MM.1S (cell line): Measurements from ENCODE around the gene CTBP1.

Experiments
- DNase-seq: peaks from one replicate; pipeline ENCODE4 v3.0.0-alpha.2; 2015
- H2AFZ ChIP-seq: fragments of 300-600 bp; sonication (generic); 2 replicates; pipeline ENCODE4 v1.6.0; 2016; ENCODE audit warnings: antibody characterized with exemption, low read length
- H3F3A ChIP-seq: fragments of 300-600 bp; sonication (generic); 2 replicates; pipeline ENCODE4 v1.6.1; 2016; ENCODE audit warnings: mild to moderate bottlenecking, antibody characterized with exemption, low read length, moderate library complexity, mixed read lengths; ENCODE audit not compliant: insufficient read depth
- H3K27ac ChIP-seq: fragments of 300-600 bp; sonication (generic); 2 replicates; pipeline ENCODE4 v1.5.1; 2016; ENCODE audit warnings: mild to moderate bottlenecking, low read length
- H3K27me3 ChIP-seq: fragments of 300-600 bp; sonication (generic); replicated peaks from 2 replicates; pipeline ENCODE4 v1.6.0; 2016; ENCODE audit warnings: low read length; ENCODE audit not compliant: insufficient read depth
- H3K36me3 ChIP-seq: fragments of 300-600 bp; sonication (generic); replicated peaks from 2 replicates; pipeline ENCODE4 v1.6.1; 2016; ENCODE audit warnings: mild to moderate bottlenecking, low read length, mixed read lengths; ENCODE audit not compliant: insufficient read depth
- H3K4me1 ChIP-seq: fragments of 300-600 bp; sonication (generic); 2 replicates; pipeline ENCODE4 v1.6.1; 2016; ENCODE audit warnings: low read length, mixed read lengths
- H3K4me2 ChIP-seq: fragments of 300-600 bp; sonication (generic); 2 replicates; pipeline ENCODE4 v1.6.0; 2016; ENCODE audit warnings: low read depth, low read length
- H3K4me3 ChIP-seq: fragments of 300-600 bp; sonication (generic); 2 replicates; pipeline ENCODE4 v1.5.1; 2016; ENCODE audit warnings: low read length, mixed read lengths
- H3K79me2 ChIP-seq: fragments of 300-600 bp; sonication (generic); 2 replicates; pipeline ENCODE4 v1.6.1; 2016; ENCODE audit warnings: mixed run types, low read length, mixed read lengths
- H3K9ac ChIP-seq: fragments of 300-600 bp; sonication (generic); 2 replicates; pipeline ENCODE4 v1.6.1; 2016; ENCODE audit warnings: low read length, mixed read lengths
- H3K9me2 ChIP-seq: fragments of 300-600 bp; sonication (generic); replicated peaks from 2 replicates; pipeline ENCODE4 v1.6.1; 2016; ENCODE audit warnings: mild to moderate bottlenecking, low read length, mixed read lengths; ENCODE audit not compliant: insufficient read depth
- H3K9me3 ChIP-seq: fragments of 300-600 bp; sonication (generic); replicated peaks from 2 replicates; pipeline ENCODE4 v1.6.1; 2016; ENCODE audit warnings: mild to moderate bottlenecking, low read length, mixed read lengths; ENCODE audit not compliant: insufficient read depth
- H4K20me1 ChIP-seq: fragments of 300-600 bp; sonication (generic); 2 replicates; pipeline ENCODE4 v1.6.1; 2016; ENCODE audit warnings: mild to moderate bottlenecking, low read length, moderate library complexity, mixed read lengths; ENCODE audit not compliant: insufficient read depth
- EZH2 ChIP-seq: fragments of 300-600 bp; sonication (generic); optimal IDR thresholded peaks from 2 replicates; pipeline ENCODE3; 2017; ENCODE audit warnings: low read depth, mild to moderate bottlenecking, antibody characterized with exemption, low read length, mixed read lengths
- EZH2phosphoT487 ChIP-seq: fragments of 300-600 bp; sonication (generic); IDR thresholded peaks from 2 replicates; pipeline ENCODE4 v1.6.1; 2018; ENCODE audit warnings: antibody characterized with exemption, low read length
- TF ChIP-seq, protein P1 (sequence below): fragments of 300-600 bp; sonication (generic); IDR thresholded peaks from 2 replicates; pipeline ENCODE4 v1.5.1; 2016; ENCODE audit warnings: antibody characterized with exemption, low read length, mixed read lengths

Gene CTBP1

DNA sequence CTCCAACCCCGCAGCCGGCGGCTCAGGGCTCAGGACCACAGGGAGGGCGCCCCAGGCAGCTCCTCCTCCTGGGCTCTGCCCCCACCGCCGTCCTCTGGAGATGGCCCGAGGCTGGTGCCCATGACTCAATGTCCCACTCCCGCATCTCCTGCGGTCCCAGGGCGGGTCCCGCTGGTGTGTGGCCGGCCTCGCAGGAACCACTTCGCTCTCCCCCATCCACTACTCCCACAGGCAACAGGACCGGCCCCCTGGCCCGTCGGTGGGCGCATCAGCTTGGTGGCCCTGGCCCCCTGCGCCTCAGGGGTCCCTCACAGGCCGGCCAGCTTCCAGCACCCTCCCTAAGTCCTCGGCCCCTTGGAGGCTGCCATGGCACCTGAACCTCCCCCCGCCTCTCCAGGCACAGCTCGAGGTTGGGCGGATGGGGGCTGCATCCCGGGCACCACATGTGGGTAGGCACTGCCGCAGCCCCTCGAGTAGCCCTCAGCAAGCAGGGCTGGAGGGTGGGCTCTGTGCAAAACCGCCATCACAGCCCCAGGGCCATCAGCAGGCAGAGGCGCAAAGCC, 53.7 kb downstream of the CTBP1 start:
- DNase-seq: no peak
- Histone ChIP-seq H3K27ac (no peak overlapping the region), H3K36me3 (no peaks in the 10 kb centered on the region), H2AFZ (no peak overlapping the region), H3K9me3 (no peaks in the 10 kb centered on the region), H4K20me1 (no peaks in the 10 kb centered on the region), H3F3A (no peaks in the 10 kb centered on the region), H3K79me2 (peaks cover 8% of the 10 kb centered on the region), H3K9me2 (no peaks in the 10 kb centered on the region), H3K4me1 (no peaks in the 10 kb centered on the region), H3K4me3 (no peak overlapping the region), H3K27me3 (no peaks in the 10 kb centered on the region), H3K4me2 (no peak overlapping the region), H3K9ac (no peak overlapping the region)
- TF ChIP-seq EZH2 (no peak), EZH2phosphoT487 (no peak)
- TF ChIP-seq, protein P1, sequence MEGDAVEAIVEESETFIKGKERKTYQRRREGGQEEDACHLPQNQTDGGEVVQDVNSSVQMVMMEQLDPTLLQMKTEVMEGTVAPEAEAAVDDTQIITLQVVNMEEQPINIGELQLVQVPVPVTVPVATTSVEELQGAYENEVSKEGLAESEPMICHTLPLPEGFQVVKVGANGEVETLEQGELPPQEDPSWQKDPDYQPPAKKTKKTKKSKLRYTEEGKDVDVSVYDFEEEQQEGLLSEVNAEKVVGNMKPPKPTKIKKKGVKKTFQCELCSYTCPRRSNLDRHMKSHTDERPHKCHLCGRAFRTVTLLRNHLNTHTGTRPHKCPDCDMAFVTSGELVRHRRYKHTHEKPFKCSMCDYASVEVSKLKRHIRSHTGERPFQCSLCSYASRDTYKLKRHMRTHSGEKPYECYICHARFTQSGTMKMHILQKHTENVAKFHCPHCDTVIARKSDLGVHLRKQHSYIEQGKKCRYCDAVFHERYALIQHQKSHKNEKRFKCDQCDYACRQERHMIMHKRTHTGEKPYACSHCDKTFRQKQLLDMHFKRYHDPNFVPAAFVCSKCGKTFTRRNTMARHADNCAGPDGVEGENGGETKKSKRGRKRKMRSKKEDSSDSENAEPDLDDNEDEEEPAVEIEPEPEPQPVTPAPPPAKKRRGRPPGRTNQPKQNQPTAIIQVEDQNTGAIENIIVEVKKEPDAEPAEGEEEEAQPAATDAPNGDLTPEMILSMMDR: no peak

DNA sequence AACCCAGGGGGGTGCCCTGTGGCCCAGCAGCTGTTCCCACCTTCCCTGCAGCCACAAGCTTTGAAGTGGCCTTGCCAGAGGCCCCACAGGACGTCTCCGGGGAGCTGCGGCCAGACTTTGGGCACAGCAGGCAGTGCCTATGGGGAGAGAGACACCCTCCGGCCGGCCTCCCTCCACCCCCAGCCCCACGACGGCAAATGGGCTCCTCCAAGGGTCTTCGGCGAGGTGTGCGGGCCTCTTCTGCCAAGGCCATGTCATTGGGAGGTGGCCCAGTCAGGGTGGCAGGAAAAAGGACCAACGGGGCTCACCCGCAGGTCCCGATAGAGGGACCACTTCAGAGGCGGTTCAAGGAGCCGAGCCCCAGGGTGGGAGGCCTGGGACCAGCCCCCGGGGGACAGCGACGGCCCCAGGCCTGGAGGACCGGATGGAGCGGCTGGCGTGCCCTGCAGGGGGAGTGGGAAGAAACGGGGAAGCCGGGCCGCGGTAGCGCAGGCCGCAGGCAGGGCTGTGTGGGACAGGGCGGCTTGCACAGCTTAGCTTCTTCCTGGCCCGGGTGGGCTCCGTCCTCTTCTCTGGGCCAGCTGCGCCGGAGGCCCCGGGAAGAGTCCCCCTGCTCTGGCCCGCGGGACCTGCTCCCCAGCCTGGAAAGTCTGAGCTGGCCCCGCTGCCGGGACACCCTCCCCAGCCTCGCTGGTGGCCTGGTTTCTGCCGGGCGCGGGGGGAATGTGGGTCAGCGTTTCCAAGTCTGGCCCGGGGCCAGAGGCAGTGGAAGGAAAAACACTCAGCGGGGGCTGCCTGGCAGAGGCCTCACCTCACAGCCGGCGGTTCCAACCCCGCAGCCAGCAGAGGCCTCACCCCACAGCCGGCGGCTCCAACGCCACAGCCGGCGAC, 54.7 kb downstream of the CTBP1 start:
- no peaks in the 10 kb centered on the region for H3K9me3 ChIP-seq
- H3K27ac ChIP-seq: no peak overlapping the region
- no peak overlapping the region for H3K9ac ChIP-seq
- H3F3A ChIP-seq: no peaks in the 10 kb centered on the region
- H2AFZ ChIP-seq: no peak overlapping the region
- no peak for TF ChIP-seq EZH2phosphoT487
- TF ChIP-seq, protein P1: no peak
- TF ChIP-seq EZH2: no peak
- no peaks in the 10 kb centered on the region for H3K9me2 ChIP-seq
- H4K20me1 ChIP-seq: no peaks in the 10 kb centered on the region
- no peak for DNase-seq
- H3K4me2 ChIP-seq: no peak overlapping the region
- H3K36me3 ChIP-seq: no peaks in the 10 kb centered on the region
- no peaks in the 10 kb centered on the region for H3K79me2 ChIP-seq
- no peak overlapping the region for H3K4me3 ChIP-seq
- H3K4me1 ChIP-seq: no peaks in the 10 kb centered on the region
- H3K27me3 ChIP-seq: no peaks in the 10 kb centered on the region

DNA sequence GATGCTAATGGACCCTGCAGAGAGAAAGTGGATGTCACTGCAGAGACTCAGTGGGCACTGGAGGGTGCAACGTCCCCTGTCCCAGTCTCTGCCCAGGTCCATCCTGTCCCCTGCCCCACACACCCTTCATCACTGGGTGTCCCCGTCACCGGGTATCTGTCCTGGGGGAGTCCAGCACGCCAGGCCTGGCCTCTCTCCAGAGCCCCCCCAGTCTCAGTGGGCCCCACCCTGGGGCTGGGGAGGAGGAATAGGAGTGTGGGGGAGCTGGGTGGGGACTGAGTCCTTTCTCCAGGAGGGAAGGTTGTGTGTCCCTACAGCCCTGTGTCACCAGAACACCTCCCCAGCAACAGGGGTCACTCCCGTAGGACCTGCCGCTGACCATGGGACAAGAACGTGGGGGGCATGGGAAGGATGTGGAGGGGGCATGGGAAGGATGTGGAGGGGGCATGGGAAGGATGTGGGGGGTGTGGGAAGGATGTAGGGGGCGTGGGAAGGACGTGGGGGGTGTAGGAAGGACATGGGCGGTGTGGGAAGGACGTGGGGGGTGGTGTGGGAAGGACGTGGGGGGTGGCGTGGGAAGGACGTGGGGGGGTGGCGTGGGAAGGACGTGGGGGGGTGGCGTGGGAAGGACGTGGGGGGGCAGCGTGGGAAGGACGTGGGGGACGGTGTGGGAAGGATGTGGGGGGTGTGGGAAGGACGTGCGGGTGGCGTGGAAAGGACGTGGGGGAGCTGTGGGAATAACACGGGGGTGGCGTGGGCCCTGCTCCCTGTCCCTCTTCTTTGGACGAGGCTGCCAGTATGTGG, 55.5 kb downstream of the CTBP1 start:
- Histone ChIP-seq H3K27ac (no peak overlapping the region), H3K9ac (no peak overlapping the region), H4K20me1 (no peaks in the 10 kb centered on the region), H3F3A (no peaks in the 10 kb centered on the region), H3K4me1 (no peaks in the 10 kb centered on the region), H3K4me2 (no peak overlapping the region), H3K9me2 (no peaks in the 10 kb centered on the region), H3K9me3 (no peaks in the 10 kb centered on the region), H2AFZ (no peak overlapping the region), H3K27me3 (no peaks in the 10 kb centered on the region), H3K79me2 (no peaks in the 10 kb centered on the region), H3K36me3 (no peaks in the 10 kb centered on the region), H3K4me3 (no peak overlapping the region)
- TF ChIP-seq, protein P1: no peak
- TF ChIP-seq EZH2 (no peak), EZH2phosphoT487 (no peak)
- DNase-seq: no peak
